GM23248 (cell line): ENCODE results near the gene DOK7. TPM values are rescaled to one million over a fixed set of nuclear protein-coding genes. Genes with fewer than 3 reads are reported as not detected.

ENCODE experiments used
- DNase-seq: peaks from one replicate; pipeline ENCODE4 v3.0.0-alpha.2; 2015
- H2AFZ ChIP-seq: fragments of 200-600 bp; sonication (generic); 2 replicates; pipeline ENCODE4 v1.6.1; 2016; ENCODE audit warnings: antibody characterized with exemption
- H3F3A ChIP-seq: fragments of 200-600 bp; sonication (generic); 2 replicates; pipeline ENCODE4 v1.6.1; 2016; ENCODE audit warnings: mild to moderate bottlenecking, antibody characterized with exemption, mixed run types; ENCODE audit not compliant: insufficient read depth
- H3K27ac ChIP-seq: fragments of 200-600 bp; sonication (generic); 2 replicates; pipeline ENCODE4 v1.5.1; 2016; ENCODE audit warnings: mild to moderate bottlenecking
- H3K27me3 ChIP-seq: fragments of 200-600 bp; sonication (generic); replicated peaks from 2 replicates; pipeline ENCODE4 v1.6.1; 2016; ENCODE audit warnings: mild to moderate bottlenecking; ENCODE audit not compliant: insufficient read depth
- H3K36me3 ChIP-seq: fragments of 200-600 bp; sonication (generic); 2 replicates; pipeline ENCODE4 v1.6.1; 2016; ENCODE audit warnings: low read depth, mild to moderate bottlenecking
- H3K4me1 ChIP-seq: fragments of 200-600 bp; sonication (generic); 2 replicates; pipeline ENCODE4 v1.6.1; 2016; ENCODE audit warnings: mild to moderate bottlenecking; ENCODE audit not compliant: insufficient read depth
- H3K4me2 ChIP-seq: fragments of 200-600 bp; sonication (generic); one replicate; pipeline ENCODE4 v1.6.1; 2016; ENCODE audit warnings: mild to moderate bottlenecking; ENCODE audit not compliant: unreplicated experiment
- H3K4me3 ChIP-seq: fragments of 200-600 bp; sonication (generic); 2 replicates; pipeline ENCODE4 v1.5.1; 2016; ENCODE audit warnings: mild to moderate bottlenecking
- H3K79me2 ChIP-seq: fragments of 200-600 bp; sonication (generic); 2 replicates; pipeline ENCODE4 v1.6.1; 2016; ENCODE audit warnings: mild to moderate bottlenecking; ENCODE audit not compliant: insufficient read depth
- H3K9ac ChIP-seq: fragments of 200-600 bp; sonication (generic); 2 replicates; pipeline ENCODE4 v1.6.1; 2016; ENCODE audit warnings: mild to moderate bottlenecking
- H3K9me2 ChIP-seq: fragments of 200-600 bp; sonication (generic); 2 replicates; pipeline ENCODE4 v1.6.1; 2016; ENCODE audit warnings: mixed run types, mild to moderate bottlenecking, moderate library complexity; ENCODE audit not compliant: insufficient read depth
- H3K9me3 ChIP-seq: fragments of 200-600 bp; sonication (generic); one replicate; pipeline ENCODE4 v1.6.1; 2017; ENCODE audit warnings: low read depth
- H4K20me1 ChIP-seq: fragments of 200-600 bp; sonication (generic); 2 replicates; pipeline ENCODE4 v1.6.0; 2016; ENCODE audit not compliant: insufficient read depth
- EZH2 ChIP-seq: fragments of 200-600 bp; sonication (generic); IDR thresholded peaks from 2 replicates; pipeline ENCODE4 v1.6.1; 2018; ENCODE audit warnings: antibody characterized with exemption, mild to moderate bottlenecking; ENCODE audit not compliant: insufficient read depth, poor library complexity, severe bottlenecking
- EZH2phosphoT487 ChIP-seq: fragments of 200-600 bp; sonication (generic); IDR thresholded peaks from 2 replicates; pipeline ENCODE4 v1.6.1; 2018; ENCODE audit warnings: antibody characterized with exemption, moderate library complexity, mild to moderate bottlenecking, low read depth; ENCODE audit not compliant: insufficient read depth
- WGBS, 2 experiments: methylation state at CpG; one replicate each; pipeline ENCODE4 v1.1.6; 2015 to 2017; ENCODE audit warnings: low lambda C conversion rate in 2 of 2, low coverage in 1 of 2; ENCODE audit errors: missing lambda C conversion rate in 2 of 2; 5-methylcytosine and 5-hydroxymethylcytosine counted together
- in situ Hi-C: fragments of 300-500 bp; cut with MboI; formaldehyde crosslinking; loops from 2 replicates; pipeline ENCODE4 v1.15.0; 2020
- polyA plus RNA-seq: library from polyadenylated mRNA; unstranded; fragments of >200 nt; fragmentation: Nextera tagmentation; extraction: Ambion mirVana; gene quantifications from 2 replicates; pipeline ENCODE4 v1.2.1, GENCODE V29; 2016
- total RNA-seq: library from RNA; depleted of rRNA; stranded (reverse); fragments of >200 nt; shearing (Covaris generic); gene quantifications from 2 replicates; pipeline ENCODE4 v1.2.3, GENCODE V29; 2014

DOK7 gene
- total and polyA plus RNA-seq, 2 experiments from 2014 or later = not detected

DNA sequence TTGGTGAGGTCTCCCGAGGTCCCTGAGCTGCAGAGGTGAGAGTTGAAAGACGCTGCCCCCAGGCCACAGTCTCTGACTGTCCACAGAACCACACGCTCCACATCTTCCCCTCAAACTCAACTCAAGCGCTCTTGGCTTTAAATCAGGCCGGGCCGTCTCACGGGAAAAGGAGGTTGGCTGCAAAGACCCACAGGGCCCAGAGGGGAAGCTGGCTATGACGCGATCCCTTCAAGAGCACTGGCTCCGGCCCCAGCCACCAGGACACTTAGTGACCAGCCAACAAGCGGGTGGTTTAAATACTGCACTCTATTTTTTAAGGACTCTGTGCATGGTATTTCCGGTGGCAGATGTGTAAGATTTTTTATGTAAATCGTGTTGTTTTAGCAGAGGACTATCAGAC lies 49.2 kb downstream of the DOK7 start:
- no peak overlapping the region for H3K4me3 ChIP-seq
- H3K4me1 ChIP-seq = no peaks in the 10 kb centered on the region
- H3K9me3 ChIP-seq = no peaks in the 10 kb centered on the region
- no peak for TF ChIP-seq EZH2phosphoT487
- TF ChIP-seq EZH2 = no peak
- H3K79me2 ChIP-seq = no peaks in the 10 kb centered on the region
- DNase-seq = no peak
- H3K27ac ChIP-seq = no peak overlapping the region
- no peak overlapping the region for H2AFZ ChIP-seq
- H3K9ac ChIP-seq = no peak overlapping the region
- WGBS, 2 experiments = 93 to 97% methylated on average over 13 of the region's 13 CpGs
- in situ Hi-C loops = no loop called here
- no peak overlapping the region for H3K4me2 ChIP-seq
- H3K36me3 ChIP-seq = no peaks in the 10 kb centered on the region; the same call in 1 of the 2 replicates
- H3K27me3 ChIP-seq = no peaks in the 10 kb centered on the region
- no peaks in the 10 kb centered on the region for H4K20me1 ChIP-seq
- no peaks in the 10 kb centered on the region for H3F3A ChIP-seq
- no peaks in the 10 kb centered on the region for H3K9me2 ChIP-seq

DNA sequence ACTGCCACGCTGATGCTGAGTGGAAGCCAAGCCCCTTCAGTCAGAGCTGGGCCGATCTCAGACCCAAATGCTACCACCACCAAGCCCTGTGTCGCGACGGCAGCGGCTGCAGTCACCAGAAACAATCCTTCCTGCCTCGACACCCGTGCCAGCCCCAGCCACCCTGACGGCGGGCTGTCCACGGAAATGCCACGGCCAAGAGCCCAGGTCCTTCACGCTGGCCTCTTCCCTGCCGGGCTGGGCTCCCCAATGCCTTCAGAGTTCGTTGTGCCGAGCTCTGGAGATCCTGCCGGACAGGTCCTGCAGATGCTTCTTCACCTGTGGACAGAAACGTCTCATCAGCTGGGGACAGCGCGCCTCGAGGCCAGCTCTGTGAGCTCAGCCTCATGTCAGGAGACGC lies 49.6 kb downstream of the DOK7 start:
- Histone ChIP-seq H3K79me2 (no peaks in the 10 kb centered on the region), H3K9ac (no peak overlapping the region), H3K27ac (no peak overlapping the region), H3F3A (no peaks in the 10 kb centered on the region), H2AFZ (no peak overlapping the region), H3K4me2 (no peak overlapping the region), H3K9me2 (no peaks in the 10 kb centered on the region), H3K9me3 (no peaks in the 10 kb centered on the region), H3K36me3 (no peaks in the 10 kb centered on the region; the same call in 1 of the 2 replicates), H3K4me1 (no peaks in the 10 kb centered on the region), H3K27me3 (no peaks in the 10 kb centered on the region), H4K20me1 (no peaks in the 10 kb centered on the region), H3K4me3 (no peak overlapping the region)
- no peak for TF ChIP-seq EZH2phosphoT487
- TF ChIP-seq EZH2 = no peak
- in situ Hi-C loops = no loop called here
- no peak for DNase-seq
- 99% methylated on average over 22 of the region's 22 CpGs for WGBS, 2 experiments

DNA sequence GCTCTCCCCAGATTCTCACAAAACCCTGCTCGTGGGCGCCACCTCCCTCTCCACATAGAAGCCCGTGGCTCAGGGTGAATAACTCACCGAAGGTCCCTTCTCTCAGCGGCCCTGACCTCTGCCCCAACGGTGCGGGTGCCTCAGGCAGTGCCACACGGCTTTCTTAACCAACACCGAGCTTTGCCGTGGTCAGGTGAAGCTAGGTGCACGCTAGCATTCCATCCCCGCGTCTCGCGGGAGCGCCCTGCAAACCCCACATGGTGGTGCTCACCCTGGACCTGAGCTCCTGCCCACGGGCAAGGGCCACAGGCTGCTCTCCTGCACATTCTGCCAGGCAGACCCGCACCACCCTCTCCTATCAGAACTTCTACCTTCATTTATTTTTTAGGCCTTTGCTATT lies 50.7 kb downstream of the DOK7 start:
- no peak for TF ChIP-seq EZH2
- no peak for TF ChIP-seq EZH2phosphoT487
- no peaks in the 10 kb centered on the region; the same call in 1 of the 2 replicates for H3K36me3 ChIP-seq
- no peak overlapping the region for H2AFZ ChIP-seq
- in situ Hi-C loops = no loop called here
- no peak for DNase-seq
- no peaks in the 10 kb centered on the region for H3K79me2 ChIP-seq
- H3K9me2 ChIP-seq = no peaks in the 10 kb centered on the region
- 93 to 95% methylated on average over 17 to 18 of the region's 18 CpGs for WGBS, 2 experiments
- H3K27ac ChIP-seq = no peak overlapping the region
- H3K9me3 ChIP-seq = no peaks in the 10 kb centered on the region
- no peak overlapping the region for H3K9ac ChIP-seq
- no peaks in the 10 kb centered on the region for H4K20me1 ChIP-seq
- no peaks in the 10 kb centered on the region for H3F3A ChIP-seq
- no peak overlapping the region for H3K4me2 ChIP-seq
- H3K4me3 ChIP-seq = no peak overlapping the region
- H3K27me3 ChIP-seq = no peaks in the 10 kb centered on the region
- no peaks in the 10 kb centered on the region for H3K4me1 ChIP-seq

DNA sequence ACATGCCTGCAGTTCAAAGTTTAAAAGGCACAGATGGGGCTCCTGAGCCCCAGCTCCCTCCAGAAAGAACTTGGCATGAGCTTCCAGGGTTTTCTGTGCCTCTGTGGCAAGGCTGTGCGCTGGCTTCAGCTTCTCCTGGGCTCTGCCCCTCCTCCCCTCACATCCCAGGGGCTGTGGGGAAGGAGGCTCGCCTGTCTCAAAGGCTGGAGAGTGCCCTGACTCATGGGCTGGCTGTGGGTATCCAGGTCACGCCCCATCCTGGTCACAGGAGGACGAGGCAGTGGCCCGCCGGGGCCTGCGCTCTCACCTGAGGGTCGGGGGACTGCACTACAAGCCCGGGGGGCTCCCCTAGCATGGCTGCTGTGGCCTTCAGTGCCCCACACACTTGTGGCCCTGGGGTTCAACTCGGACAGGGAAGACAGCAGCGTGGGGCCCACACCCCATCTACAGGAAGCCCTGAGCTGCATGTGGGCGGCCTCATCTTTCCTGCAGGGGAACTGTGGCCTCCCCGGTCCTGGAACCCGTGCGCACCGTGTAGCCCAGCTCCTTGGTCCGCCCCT lies 51.2 kb downstream of the DOK7 start:
- H3K9ac ChIP-seq = no peak overlapping the region
- in situ Hi-C loops = no loop called here

More for the DNA sequence above, 51.2 kb downstream of the DOK7 start:
- no peaks in the 10 kb centered on the region; the same call in 1 of the 2 replicates for H3K36me3 ChIP-seq
- no peaks in the 10 kb centered on the region for H3K27me3 ChIP-seq
- TF ChIP-seq EZH2 (no peak), EZH2phosphoT487 (no peak)
- no peak overlapping the region for H3K27ac ChIP-seq
- H3K9me3 ChIP-seq = no peaks in the 10 kb centered on the region
- H4K20me1 ChIP-seq = no peaks in the 10 kb centered on the region
- no peaks in the 10 kb centered on the region for H3F3A ChIP-seq
- H3K79me2 ChIP-seq = no peaks in the 10 kb centered on the region
- H3K9me2 ChIP-seq = no peaks in the 10 kb centered on the region
- DNase-seq = no peak
- H3K4me3 ChIP-seq = no peak overlapping the region
- H2AFZ ChIP-seq = no peak overlapping the region
- no peaks in the 10 kb centered on the region for H3K4me1 ChIP-seq
- H3K4me2 ChIP-seq = no peak overlapping the region
- 91 to 96% methylated on average over 14 of the region's 17 CpGs for WGBS, 2 experiments
